HG03108 (cell line): Measurements from ENCODE around the gene NAA15.
A peak's percentile ranks its signal among the peaks of the same experiment; 100 is the strongest.
"Not testable (repeated sequence)": the region's sequence is repeated elsewhere in the genome, so short reads cannot be mapped to it uniquely, and the experiment has no call there.

Experiments
- ATAC-seq: cut with Tn5 transposase; IDR thresholded peaks from one replicate; pipeline ENCODE4 v1.9.1; 2021; ENCODE audit warnings: moderate library complexity; ENCODE audit not compliant: unreplicated experiment

Gene NAA15

DNA sequence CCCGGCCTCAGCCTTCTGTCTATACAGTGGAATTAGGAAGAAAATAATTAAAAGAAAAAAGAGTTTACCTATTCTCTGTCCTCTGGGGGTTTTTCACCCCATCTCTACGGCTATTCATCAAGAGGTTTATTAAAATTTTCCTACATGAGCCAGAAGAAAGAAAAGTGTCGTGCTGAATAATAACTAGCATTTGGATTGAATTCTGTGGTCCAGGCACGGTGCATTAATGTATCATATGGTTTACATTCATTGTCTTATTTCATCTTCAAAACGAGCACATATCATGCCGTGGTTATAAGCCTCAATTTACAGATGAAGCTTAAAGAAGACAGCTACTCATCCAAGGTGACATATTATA is 5.4 kb upstream of the NAA15 start:
- ATAC-seq: no peak

DNA sequence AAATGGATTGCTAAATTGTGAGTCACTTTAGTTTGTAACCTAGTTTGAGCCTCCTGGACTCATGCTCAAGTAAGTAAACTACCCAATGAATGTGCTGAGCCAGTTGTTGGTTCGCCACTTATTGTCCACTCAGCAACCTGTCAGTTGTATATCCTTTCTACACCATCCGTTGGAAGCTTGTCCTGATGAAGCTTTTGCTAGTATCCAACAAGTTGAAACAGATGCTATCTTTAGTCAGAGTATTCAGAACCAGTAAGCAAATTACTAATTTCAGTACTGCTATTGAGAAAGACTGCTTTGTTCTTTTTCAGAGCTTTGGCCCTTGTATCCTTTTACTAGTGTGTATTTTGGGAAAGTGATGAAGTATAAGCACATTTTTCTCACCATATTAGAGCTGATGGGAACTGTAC is 4.3 kb upstream of the NAA15 start:
- no peak for ATAC-seq

DNA sequence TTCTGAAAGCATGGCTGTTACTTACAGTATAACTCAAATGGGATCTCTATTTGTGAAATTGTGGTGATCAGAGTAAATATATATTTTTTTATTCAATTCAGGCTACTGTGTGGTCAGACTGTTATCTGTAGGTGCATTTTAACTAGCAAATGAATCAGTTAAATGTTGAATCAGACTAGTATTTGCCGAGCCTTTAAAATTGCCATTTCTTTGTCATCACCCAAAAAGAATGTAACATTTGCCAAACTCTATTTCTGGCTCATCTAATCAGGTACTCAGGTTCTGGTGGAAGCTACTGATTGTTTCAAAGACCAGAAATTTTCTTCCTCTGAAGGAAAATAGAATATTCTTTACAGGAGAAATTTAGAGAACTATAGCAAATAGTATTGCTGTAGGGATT is 1.8 kb upstream of the NAA15 start:
- ATAC-seq: no peak

DNA sequence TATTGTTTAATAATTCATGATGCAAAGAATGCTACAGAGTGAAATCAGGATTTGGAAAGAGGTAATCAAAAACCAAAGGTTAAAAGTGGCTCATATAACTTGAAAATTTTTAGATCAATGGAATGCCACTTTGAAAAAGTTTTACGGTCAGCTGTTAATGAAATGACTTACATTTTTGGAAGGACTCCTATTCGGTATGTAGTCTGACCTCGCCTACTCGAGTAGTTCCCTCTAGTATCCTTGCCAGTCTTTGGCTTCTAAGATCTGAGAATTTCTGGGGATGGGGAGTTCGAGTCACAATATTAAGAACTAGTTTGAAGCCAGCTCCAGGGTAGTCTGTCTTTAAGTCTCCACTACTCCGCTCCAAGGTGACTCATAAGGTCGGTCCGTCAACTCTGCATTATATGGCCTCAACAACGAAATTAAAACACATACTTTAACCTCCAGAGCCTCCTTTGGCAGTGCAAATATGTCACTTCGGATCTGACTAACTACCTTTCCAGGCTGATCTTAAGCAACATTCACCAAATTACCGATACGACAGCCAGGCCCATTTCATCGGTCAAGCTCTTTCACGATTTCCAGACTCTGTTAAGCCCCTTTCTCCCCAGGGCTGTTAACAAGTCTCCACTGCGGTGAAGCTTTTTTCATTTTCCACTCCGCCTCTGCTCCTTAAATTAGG is 733 bp upstream of the NAA15 start:
- ATAC-seq: peak; percentile 5

DNA sequence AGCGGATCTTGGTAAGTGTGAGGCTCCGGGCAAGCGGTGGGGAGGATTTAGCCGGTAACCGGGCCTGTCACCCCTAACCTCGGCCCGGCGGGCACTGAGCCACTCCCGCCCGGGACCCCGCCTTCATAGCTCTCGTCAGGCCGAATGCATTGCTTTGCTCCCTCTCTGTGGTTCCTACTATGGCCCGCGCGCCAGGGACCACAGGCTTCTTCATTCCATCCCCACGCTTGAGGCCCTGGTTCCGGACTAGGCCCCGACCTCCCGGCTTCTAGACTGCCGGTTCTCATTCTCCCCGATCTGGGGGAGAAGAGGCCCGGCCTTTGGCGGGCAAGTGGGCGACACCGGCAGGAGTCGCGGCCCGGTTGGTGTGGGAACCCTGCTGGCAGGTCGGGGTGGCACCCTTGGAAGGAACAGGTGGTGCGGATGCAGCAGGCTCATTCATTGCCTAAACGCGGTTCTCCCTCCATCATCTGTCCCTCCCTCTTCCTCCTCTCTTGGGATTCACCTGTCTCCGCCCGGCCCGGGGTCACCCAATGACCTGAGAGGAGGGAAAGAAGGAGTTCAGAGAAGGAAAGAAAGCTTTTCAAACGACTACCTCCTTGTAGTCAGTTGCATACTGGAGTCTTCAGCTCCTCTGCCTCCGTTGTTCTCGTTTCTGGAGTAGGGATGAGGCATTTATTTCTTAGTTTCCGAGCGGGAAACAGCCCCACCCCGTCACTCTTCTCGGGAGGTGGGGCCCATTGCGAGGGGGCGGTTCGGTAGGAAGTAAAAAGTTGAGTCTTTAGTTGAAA is 711 bp downstream of the NAA15 start, which contains the start of gene NDUFC1:
Gene NDUFC1 (minus strand): TSS at position 657 of the 791 bp plus-strand sequence. CDS start 6,679 bp downstream, outside the sequence.
- ATAC-seq: peak; percentile 39

DNA sequence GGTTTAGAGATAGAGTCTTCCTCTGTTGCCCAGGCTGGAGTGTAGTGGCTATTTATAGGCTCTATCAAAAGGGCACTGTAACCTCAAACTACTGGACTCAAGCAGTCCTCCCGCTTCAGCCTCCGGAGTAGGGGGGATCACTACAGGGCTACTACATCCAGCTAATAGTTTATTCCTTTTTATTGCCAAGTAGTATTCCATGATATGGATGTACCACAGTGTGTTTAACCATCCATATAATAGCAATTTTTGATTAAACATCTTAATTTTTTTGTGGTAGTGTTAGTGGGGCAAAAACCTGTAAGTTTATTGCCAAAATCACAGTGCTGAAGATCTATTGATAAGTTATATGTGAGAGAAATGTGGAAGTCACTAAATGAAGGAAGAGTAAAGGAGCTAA is 3.6 kb downstream of the NAA15 start:
- ATAC-seq: no peak

DNA sequence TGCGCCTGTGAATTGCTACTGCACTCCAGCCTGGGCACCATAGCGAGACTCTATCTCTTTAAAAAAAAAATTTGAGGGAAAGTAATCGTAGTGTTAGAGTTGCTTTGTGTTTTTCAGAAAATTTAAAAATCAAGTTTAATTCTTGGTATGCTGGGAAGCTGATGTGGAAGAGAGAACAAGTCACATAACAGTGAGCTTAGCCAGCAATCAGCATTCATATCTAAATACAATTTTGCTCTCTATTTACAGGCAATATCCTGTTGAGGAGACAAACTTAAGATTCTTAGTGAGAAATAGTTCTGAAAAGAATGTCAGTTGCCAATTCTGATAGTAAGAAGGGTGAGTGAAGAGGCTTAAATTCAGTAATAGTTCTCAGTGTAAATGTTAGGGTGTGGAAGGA is 10.6 kb downstream of the NAA15 start:
- no peak for ATAC-seq

DNA sequence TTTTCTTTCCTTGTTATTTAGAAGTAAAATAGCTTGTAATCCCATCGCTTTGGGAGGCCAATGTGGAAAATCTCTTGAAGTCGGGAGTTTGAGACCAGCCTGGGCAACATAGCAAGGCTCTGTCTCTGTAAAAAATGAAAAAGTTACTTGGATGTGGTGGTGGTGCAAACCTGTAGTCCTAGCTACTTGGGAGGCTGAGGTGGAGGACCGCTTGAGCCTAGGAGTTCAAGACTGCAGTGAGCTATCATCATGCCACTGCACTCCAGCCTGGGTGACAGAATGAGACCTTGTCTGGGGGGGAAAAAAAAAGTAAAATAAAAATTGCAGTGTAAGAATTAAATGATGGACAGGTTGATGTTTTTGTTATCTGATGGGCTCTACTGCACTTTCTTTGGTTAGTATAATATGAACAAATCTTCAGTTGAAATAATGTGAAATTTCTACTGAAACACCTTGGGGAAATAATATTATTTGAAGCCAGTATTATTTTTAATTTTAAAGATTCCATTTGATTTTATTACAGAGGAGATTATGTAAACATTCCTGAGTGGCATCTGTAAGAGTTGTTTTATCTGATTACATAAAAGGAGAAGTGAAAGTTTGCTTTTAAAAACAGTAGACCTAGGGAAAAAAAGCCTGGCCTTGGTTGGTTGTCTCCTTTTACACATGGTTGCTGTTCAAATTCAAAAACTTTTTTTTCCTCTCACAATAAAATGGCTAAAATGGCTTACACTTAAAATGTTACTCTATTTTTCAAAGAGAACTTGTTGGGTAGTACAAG is 11.4 kb downstream of the NAA15 start:
- ATAC-seq: no peak

DNA sequence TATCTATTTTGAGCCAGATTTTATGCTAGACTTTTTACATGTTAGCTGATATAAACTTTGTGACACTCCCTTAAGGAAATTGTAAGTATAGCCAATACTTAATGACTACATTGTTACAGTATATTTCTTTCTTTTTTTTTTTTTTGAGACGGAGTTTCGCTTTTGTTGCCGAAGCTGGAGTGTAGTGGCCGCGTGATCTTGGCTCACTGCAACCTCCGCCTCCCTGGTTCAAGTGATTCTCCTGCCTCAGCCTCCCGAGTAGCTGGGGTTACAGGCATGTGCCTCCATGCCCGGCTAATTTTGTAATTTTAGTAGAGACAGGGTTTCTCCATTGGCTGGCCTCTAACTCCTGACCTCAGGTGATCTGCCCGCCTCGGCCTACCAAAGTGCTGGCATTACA is 12.1 kb downstream of the NAA15 start:
- ATAC-seq: not testable (repeated sequence)

DNA sequence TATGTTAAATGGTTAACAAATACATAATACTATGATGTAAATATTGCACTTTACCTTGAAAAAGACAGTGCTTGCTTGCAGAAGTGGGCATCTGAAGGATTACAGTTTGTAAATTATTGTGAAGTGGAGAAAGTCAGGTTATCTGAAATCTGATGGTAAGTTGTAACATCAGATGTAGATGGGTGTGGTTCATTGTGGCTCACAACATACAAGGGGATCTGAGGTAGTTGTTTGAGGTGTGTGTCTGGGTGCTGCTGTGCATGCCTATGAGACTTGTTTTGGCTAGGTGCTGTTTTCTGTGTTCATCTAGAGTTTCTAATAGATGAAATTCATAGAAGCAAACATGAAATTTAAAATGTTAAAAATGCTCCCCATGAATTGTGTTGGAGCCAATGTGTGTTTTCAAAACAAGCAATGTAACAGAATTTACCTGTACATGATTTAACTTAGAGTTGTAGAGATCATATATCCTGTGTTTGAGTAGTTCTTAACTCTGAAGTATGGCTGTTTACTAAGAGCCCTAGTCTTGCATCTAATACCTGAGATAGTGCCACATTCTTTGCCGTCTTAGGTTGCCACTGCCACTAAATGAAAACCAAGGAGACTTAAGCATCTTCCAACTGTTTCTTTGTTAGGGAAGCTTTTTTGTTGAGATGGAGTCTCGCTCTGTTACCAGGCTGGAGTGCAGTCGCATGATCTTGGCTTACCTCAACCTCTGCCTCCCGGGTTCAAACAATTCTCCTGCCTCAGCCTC is 12.9 kb downstream of the NAA15 start:
- no peak for ATAC-seq

DNA sequence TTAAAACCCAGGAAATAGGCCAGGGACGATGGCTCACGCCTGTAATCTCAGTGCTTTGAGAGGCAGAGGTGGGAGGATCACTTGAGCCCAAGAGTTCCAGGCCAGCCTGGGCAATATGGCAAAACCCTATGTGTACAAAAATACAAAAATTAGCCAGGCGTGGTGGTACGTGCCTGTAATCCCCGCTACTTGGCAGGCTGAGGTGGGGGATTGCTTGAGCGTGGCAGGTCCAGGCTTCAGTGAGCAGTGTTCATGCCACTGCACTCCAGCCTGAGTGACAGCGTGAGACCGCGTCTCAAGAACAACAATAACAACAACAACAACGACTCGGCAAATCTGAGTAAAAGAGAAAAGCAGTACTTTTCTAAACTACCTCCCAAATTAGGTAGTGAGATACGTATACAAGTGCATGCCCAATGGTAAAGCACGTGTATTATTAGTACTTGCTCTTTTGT is 13.9 kb downstream of the NAA15 start:
- ATAC-seq: peak; percentile 63

DNA sequence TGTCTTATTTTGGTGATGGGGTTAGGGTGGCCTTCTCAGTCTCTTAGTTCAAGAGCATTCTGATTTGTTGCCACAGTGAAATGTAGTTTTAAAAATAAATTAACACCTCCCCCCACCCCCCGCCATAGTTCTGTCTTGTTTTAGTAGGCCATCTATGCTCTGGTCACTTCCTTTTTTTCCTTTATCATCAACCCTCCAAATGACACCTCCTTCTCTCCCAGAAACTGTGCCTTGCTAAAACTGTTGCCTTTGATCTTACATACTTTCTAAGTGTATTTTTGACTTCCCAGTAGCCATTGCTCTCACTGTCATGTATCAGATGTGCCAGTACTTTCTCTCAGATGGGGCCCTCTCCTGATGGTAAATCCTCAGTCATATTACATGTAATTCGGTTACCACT is 15.4 kb downstream of the NAA15 start:
- ATAC-seq: no peak

DNA sequence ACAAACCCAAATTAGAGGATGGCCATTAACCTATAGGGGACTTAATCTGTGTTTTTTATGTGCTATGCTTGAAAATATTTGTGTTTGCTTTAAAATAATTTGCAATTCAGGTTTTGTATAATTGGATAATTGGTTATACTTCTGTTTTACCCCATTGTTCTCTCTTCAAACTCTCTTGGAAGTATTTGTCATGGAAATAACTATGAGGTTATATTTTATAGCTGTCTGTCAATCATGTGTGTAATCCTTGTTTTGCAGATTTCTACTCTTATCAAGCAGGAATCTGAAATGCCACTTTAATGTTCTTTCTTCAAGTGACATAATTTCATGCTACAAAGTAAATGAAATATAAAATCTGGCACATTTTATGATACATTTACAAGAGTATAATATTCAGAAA is 16.3 kb downstream of the NAA15 start:
- no peak for ATAC-seq

DNA sequence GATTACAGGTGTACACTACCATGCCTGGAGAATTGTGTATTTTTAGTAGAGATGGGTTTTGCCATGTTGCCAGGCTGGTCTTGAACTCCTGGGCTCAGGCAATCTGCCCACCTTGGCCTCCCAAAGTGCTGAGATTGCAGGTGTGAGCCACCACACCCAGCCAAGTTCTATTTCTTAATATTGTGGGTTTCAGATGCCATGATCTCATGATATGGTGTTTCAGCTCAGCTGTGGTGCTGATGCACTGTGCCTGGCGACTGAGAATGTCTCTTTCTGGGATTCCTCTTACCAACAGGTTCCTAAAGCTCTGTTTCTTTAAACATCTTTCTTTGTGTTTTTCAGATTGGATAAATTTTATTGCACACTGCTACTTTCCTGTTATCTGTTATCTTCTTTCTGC is 18.3 kb downstream of the NAA15 start:
- no peak for ATAC-seq

DNA sequence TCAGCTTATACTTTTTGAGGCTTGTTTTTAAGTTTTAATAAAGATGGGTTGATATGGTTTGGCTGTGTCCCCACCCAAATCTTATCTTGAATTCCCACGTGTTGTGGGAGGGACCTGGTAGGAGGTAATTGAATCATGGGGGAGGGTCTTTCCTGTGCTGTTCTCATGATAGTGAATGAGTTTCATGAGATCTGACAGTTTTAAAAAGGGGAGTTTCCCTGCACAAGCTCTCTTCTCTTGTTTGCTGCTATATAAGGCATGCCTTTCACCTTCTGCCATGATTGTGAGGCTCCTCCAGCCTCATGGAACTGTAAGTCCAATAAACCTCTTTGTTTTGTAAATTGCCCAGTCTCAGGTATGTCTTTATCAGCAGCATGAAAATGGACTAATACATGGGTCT is 20.8 kb downstream of the NAA15 start:
- ATAC-seq: not testable (repeated sequence)

DNA sequence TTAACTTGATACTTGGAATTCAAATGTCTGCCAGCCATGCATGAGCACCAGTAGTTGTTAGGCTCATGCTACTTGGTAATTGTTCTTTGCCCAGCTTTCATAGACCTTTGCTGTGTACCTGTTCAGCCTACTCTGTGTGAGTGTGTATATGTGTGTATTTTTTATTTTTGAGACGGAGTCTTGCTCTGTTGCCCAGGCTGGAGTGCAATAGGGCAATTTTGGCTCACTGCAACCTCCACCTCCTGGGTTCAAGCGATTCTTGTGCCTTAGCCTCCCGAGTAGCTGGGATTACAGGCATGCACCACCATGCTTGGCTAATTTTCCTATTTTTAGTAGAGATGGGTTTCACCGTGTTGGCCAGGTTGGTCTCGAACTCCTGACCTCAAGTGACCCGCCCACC is 21.2 kb downstream of the NAA15 start:
- not testable (repeated sequence) for ATAC-seq

DNA sequence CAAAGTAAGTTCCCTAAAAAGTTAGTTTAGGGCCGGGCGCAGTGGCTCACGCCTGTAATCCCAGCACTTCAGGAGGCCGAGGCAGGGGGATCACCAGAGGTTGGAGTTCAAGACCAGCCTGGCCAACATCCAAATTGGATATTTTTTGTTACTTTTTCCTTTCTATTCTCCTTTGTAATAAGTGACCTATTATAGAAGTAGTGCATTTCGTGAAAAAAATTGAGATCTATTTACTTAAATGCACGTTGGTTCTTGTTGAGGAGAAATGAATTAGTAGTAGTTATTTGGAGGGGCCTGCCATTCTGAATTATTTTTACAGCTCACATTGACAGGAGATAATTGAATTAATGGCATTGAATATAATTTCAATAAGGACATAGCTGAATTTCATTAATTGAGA is 23.3 kb downstream of the NAA15 start:
- ATAC-seq: no peak

DNA sequence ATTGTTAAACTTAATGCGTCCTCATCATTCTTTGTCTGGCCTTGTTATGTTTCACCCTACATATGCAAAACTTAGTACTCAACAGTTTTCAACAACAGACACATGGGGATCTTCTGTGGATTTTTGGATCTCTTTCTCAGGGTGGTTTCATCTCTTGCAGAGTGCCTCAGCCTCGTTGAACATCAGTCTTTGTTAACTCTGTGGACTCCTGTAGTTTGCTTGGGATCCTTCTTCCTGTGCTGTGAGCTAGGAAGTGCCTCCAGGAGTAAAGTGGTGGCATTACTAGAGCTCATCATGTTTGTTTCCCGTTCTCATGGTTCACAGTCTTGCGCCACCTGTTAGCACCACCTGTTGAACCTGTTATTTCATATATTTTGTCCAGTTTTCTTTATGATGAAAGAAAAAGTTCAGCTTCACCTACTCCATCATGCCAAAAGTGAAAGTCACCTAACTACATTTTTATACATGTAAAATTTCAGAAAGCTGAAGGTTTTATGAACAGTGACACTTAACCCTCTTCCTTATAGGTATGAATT is 28.4 kb downstream of the NAA15 start:
- ATAC-seq: no peak

DNA sequence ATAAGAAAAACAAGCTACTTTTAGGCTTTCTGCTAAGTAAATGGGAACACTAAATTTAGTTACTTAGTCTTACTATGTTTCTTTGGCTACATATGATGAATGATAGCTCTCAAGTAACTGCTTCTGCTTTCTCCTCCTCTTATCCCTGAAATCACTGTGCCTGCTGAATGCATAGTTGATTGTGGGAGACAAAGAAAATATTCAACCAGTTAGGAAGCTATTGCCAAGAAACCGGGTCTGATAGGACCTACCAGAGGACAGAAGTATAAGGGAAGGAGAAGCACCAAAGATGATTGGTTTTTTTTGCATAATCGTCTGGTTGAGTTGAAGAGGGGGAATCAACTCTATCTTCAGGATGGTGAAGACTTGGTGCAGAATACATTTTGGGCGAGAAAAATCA is 29.0 kb downstream of the NAA15 start:
- no peak for ATAC-seq

DNA sequence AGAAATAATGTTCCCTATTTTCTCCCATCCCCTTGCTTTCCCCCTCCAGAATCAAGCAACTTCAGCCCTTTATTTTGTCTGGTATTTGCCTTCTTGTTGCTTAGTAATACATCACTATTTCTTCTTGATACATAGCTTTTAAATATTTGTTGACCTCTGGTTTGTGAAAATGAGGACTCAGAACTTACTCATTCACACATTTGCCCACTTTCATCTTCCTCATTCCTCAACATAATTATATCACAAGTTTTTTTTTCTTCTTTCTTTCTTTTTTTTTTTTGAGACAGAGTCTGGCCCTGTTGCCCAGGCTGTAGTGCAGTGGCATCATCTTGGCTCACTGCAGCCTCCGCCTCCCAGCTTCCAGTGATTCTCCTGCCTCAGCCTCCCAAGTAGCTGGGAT is 29.9 kb downstream of the NAA15 start:
- no peak for ATAC-seq

DNA sequence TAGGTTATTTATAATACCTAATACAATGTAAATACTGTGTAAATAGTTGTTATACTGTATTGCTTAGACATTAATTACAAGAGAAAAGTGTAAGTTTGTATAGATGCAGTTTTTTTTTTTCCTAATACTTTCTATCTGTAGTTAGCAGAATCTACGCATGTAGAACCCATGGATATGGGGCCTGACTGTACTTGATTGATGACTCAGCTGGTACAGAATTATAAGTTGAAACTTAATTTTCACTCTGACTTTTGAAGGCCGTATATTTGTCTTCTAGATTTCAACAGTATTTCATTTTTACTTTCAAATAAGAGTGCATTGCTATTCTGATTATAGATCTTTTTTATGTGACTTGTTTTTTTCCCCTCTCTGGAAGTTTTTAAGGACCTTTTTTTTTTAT is 31.7 kb downstream of the NAA15 start:
- no peak for ATAC-seq
